ENCODE results near the gene CACNA1F. TPM values are rescaled to one million over a fixed set of nuclear protein-coding genes. Genes with fewer than 3 reads are reported as not detected.

CACNA1F gene
- total and polyA plus RNA-seq, 8 donors = 0.06 to 6.1 (median 0.27) TPM; not detected in 2

- Histone ChIP-seq H3K27me3 (peaks cover 0 to 5% (median 0%) of the 10 kb centered on the region in 3 donors), H3K36me3 (no peaks in the 10 kb centered on the region), H3K27ac (no peak overlapping the region), H3K9me3 (no peaks in the 10 kb centered on the region), H3K4me3 (no peak overlapping the region), H3K4me1 (no peaks in the 10 kb centered on the region)
- 72 to 89% (median 86%) methylated on average over 2 of the region's 2 CpGs for WGBS, 5 donors
- intact Hi-C loops (cut with DNase I; ENCODE audit: low total_unique reads) = no loop called here
- DNase-seq = no peak
- TF ChIP-seq EP300 (IDR thresholded peaks at IDR 0.05) = no peak
- TF ChIP-seq, protein P1, sequence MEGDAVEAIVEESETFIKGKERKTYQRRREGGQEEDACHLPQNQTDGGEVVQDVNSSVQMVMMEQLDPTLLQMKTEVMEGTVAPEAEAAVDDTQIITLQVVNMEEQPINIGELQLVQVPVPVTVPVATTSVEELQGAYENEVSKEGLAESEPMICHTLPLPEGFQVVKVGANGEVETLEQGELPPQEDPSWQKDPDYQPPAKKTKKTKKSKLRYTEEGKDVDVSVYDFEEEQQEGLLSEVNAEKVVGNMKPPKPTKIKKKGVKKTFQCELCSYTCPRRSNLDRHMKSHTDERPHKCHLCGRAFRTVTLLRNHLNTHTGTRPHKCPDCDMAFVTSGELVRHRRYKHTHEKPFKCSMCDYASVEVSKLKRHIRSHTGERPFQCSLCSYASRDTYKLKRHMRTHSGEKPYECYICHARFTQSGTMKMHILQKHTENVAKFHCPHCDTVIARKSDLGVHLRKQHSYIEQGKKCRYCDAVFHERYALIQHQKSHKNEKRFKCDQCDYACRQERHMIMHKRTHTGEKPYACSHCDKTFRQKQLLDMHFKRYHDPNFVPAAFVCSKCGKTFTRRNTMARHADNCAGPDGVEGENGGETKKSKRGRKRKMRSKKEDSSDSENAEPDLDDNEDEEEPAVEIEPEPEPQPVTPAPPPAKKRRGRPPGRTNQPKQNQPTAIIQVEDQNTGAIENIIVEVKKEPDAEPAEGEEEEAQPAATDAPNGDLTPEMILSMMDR (IDR thresholded peaks at IDR 0.05) = no peak
- no peak for TF ChIP-seq POLR2A (IDR thresholded peaks at IDR 0.05)
- TF ChIP-seq POLR2AphosphoS5 (IDR thresholded peaks at IDR 0.05) = no peak
These were observed 20.9 kb downstream of the CACNA1F start for GRCh38 chrX:49212209-49212608.

GRCh38 chrX:49211074-49211473 lies 22.1 kb downstream of the CACNA1F start:
- H3K4me3 ChIP-seq = no peak overlapping the region
- H3K9me3 ChIP-seq = no peaks in the 10 kb centered on the region
- DNase-seq = no peak
- intact Hi-C loops (cut with DNase I; ENCODE audit: low total_unique reads) = no loop called here
- 79 to 88% (median 82%) methylated on average over 8 to 9 of the region's 9 CpGs for WGBS, 5 donors
- peaks cover 0 to 10% (median 0%) of the 10 kb centered on the region in 3 donors for H3K27me3 ChIP-seq
- H3K4me1 ChIP-seq = no peaks in the 10 kb centered on the region
- TF ChIP-seq, protein P1 (IDR thresholded peaks at IDR 0.05) = no peak
- TF ChIP-seq POLR2A (IDR thresholded peaks at IDR 0.05) = no peak
- no peak for TF ChIP-seq EP300 (IDR thresholded peaks at IDR 0.05)
- TF ChIP-seq POLR2AphosphoS5 (IDR thresholded peaks at IDR 0.05) = no peak
- H3K36me3 ChIP-seq = no peaks in the 10 kb centered on the region
- no peak overlapping the region for H3K27ac ChIP-seq

DNA sequence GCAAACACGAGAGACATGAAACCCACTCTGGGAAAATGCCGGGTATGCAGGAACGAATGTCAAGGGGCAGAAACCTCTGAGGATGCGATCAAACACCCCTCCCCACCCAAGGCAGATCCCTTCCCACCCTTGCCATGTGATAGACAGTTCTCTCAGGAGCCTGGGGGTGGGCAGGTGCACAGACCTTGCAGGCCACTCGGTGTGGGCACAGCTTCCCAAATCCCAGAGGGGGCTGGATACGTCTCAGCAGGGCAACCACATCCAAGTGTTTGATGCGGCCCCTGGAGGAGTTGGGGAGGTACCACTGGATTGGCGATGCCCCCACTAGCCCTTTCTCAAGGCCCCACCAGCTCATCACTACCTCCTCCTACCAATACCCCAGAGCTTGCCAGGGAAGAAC lies 22.7 kb downstream of the CACNA1F start:
- 70 to 89% (median 74%) methylated on average over 8 of the region's 8 CpGs for WGBS, 5 donors
- H3K36me3 ChIP-seq = no peaks in the 10 kb centered on the region
- H3K27ac ChIP-seq = no peak overlapping the region
- peaks cover 0 to 10% (median 0%) of the 10 kb centered on the region in 3 donors for H3K27me3 ChIP-seq
- no peaks in the 10 kb centered on the region for H3K4me1 ChIP-seq
- no peak overlapping the region for H3K4me3 ChIP-seq
- no peaks in the 10 kb centered on the region for H3K9me3 ChIP-seq
- intact Hi-C loops (cut with DNase I; ENCODE audit: low total_unique reads) = no loop called here
- TF ChIP-seq POLR2A (IDR thresholded peaks at IDR 0.05) (no peak), EP300 (IDR thresholded peaks at IDR 0.05) (no peak), POLR2AphosphoS5 (IDR thresholded peaks at IDR 0.05) (no peak)
- TF ChIP-seq, protein P1 (IDR thresholded peaks at IDR 0.05) = no peak
- no peak for DNase-seq

DNA sequence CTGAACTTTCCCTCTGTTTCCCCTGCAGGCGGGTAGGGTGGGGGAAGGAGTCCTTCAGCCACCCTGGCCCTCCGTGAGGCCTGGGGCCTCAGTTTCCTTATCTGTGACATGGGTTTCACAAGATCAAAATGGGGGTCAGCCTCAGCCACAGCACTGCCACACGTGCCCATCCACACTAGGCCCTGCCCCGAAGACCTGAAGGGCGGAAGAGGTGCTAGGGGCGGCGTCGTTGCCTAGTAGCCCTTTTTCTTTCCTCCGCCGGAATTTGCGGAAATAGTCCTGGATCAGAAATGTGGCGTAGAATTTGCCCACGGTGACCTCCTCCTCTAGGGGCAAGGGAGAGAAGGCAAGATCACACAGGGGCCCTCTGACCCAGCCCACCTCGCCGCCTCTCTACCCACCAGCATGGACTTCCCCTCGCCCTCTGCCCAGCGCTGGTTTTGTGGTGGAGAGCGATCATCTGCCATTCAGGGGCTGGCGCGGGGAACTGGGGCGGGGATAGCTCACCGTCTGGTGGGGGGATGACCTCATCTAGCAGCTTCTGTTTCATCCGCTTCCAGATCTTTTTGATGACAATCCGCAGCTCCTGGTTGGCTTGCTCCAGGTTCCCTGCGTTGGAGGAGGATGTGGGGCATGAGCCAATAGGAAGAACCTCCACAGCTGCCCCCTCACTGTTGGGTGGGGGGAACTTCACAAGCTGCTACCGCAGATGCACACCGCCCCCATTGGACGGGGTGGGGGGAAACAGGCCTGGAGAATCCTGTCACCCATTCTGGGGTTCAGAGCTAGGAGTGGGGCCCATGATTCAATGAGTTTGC lies 23.5 kb downstream of the CACNA1F start:
- DNase-seq = no peak
- H3K4me3 ChIP-seq = no peak overlapping the region
- TF ChIP-seq POLR2AphosphoS5 (IDR thresholded peaks at IDR 0.05) (no peak), POLR2A (IDR thresholded peaks at IDR 0.05) (no peak), EP300 (IDR thresholded peaks at IDR 0.05) (no peak)
- TF ChIP-seq, protein P1 (IDR thresholded peaks at IDR 0.05) = no peak
- WGBS, 5 donors = 32 to 54% (median 39%) methylated on average over 19 to 28 of the region's 28 CpGs
- H3K9me3 ChIP-seq = no peaks in the 10 kb centered on the region
- H3K27ac ChIP-seq = no peak overlapping the region
- H3K4me1 ChIP-seq = no peaks in the 10 kb centered on the region
- peaks cover 0 to 10% (median 0%) of the 10 kb centered on the region in 3 donors for H3K27me3 ChIP-seq
- intact Hi-C loops (cut with DNase I; ENCODE audit: low total_unique reads) = no loop called here
- no peaks in the 10 kb centered on the region for H3K36me3 ChIP-seq

All from stomach (tissue), 9 donors.